BLaER1 (cell line): ENCODE data around the gene ST6GAL1.

ENCODE experiments used
- H3K27ac ChIP-seq: shearing (Covaris generic); formaldehyde crosslinking; 2 replicates; pipeline ENCODE4 v1.8.1; 2022
- H3K27me3 ChIP-seq: shearing (Covaris generic); formaldehyde crosslinking; 2 replicates; pipeline ENCODE4 v1.8.1; 2022
- H3K36me3 ChIP-seq: shearing (Covaris generic); formaldehyde crosslinking; 2 replicates; pipeline ENCODE4 v1.8.1; 2022
- H3K4me1 ChIP-seq: shearing (Covaris generic); formaldehyde crosslinking; 2 replicates; pipeline ENCODE4 v1.8.1; 2022
- H3K4me2 ChIP-seq: shearing (Covaris generic); formaldehyde crosslinking; 2 replicates; pipeline ENCODE4 v1.8.1; 2022
- H3K4me3 ChIP-seq: shearing (Covaris generic); formaldehyde crosslinking; 2 replicates; pipeline ENCODE4 v1.8.1; 2022
- H3K9ac ChIP-seq: shearing (Covaris generic); formaldehyde crosslinking; 2 replicates; pipeline ENCODE4 v1.8.1; 2022
- H3K9me3 ChIP-seq: shearing (Covaris generic); formaldehyde crosslinking; 2 replicates; pipeline ENCODE4 v1.8.1; 2022
- H4K20me1 ChIP-seq: shearing (Covaris generic); formaldehyde crosslinking; 2 replicates; pipeline ENCODE4 v1.8.1; 2022
- Cebpa-rat ChIP-seq: shearing (Covaris generic); IDR thresholded peaks from 2 replicates; pipeline ENCODE4 v1.8.1; 2022

ST6GAL1 gene

DNA sequence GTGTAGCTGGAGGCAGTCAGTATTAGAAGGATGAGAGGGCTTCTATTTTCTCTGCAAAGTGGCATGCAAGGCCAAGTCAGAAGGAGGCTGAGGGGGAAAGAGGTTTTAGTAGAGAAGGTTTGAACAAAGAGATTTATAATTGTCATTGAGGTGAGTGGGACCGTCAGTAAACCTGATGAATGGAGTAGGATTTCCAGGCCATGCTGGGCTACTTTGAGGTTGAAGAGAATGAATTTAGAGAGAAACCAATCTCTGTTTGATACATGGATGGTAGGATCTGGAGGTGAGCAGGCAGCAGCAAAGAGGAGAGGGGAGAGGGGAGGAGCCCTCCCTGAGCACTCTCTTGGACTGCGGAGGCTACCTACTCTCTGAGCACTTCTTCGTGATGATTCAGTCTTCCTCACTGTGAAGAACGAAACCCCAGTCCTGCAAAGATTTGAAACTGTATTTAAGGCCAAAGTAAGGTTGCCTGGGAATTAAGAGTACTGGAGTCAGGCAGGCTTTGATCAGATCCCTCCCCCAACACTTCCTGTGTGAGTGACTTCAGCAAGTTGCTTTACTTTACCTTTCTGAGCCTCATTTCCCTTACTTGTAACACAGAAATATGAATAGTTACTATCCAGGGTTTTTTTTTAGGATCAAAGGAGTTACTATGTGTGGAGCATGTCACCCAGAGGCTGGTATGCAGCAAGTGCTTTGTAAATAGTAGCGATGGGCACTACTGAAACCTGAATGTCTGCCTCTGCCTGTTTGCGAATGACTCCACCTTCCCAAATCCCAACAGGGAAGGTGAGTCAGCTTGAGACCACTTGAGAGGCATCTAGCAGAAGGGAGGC is 133.2 kb downstream of the ST6GAL1 start:
- no peak overlapping the region for H3K4me3 ChIP-seq
- no peak overlapping the region for H3K9ac ChIP-seq
- no peaks in the 10 kb centered on the region for H3K9me3 ChIP-seq
- peaks cover 98% of the 10 kb centered on the region for H3K36me3 ChIP-seq
- no peaks in the 10 kb centered on the region for H3K27me3 ChIP-seq
- peaks cover 28% of the 10 kb centered on the region for H3K4me1 ChIP-seq
- TF ChIP-seq Cebpa-rat = no peak
- H3K4me2 ChIP-seq = no peak overlapping the region
- H3K27ac ChIP-seq = no peak overlapping the region
- peaks cover 47% of the 10 kb centered on the region for H4K20me1 ChIP-seq

DNA sequence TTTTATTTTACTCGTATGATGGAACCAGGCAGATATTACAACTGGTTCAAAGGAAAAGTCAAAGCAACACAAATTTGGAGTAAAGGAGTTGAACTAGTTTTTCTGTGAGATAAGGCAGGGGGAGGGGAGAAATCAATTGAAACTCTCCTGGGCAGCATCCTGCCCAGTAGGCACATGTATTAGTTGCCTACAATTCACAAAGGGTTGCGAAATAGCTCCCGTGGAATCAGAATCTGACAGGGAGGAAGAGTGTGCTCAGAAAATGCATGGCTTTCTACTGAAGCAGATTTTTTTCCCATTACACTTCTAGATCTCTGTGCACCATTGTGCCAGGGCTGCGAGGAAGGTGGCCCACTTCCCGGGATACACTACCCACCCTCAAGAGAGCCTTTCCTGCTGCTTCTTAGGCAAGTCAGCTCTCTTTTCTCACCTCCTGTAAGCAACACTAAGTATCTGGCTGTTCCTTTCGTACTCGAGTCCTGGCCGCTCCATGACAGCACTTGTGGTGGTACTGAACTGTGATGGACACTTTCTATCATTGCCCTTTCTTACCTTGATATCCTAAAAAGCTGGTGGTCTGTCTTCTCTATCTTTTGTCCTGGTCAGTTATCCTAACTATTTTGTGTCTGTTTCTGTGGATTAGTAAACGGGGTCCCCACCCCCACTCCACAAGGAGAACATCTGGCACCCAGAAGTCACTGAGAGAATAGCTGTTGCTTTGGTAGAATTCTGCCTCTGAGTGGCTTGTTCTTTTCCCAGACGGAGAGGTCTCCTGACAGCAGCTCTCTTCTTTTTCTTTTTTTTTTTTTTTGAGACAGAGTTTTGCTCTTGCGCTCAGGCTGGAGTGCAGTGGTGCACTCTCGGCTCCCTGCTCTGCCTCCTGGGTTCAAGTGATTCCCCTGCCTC is 134.1 kb downstream of the ST6GAL1 start:
- peaks cover 98% of the 10 kb centered on the region for H3K36me3 ChIP-seq
- TF ChIP-seq Cebpa-rat = peak; percentile 70
- no peak overlapping the region for H3K27ac ChIP-seq
- no peaks in the 10 kb centered on the region for H3K27me3 ChIP-seq
- peaks cover 45% of the 10 kb centered on the region for H4K20me1 ChIP-seq
- no peak overlapping the region for H3K4me2 ChIP-seq
- no peak overlapping the region for H3K4me3 ChIP-seq
- H3K4me1 ChIP-seq = peaks cover 28% of the 10 kb centered on the region
- no peak overlapping the region for H3K9ac ChIP-seq
- H3K9me3 ChIP-seq = peaks cover 6% of the 10 kb centered on the region; the same call in 1 of the 2 replicates

DNA sequence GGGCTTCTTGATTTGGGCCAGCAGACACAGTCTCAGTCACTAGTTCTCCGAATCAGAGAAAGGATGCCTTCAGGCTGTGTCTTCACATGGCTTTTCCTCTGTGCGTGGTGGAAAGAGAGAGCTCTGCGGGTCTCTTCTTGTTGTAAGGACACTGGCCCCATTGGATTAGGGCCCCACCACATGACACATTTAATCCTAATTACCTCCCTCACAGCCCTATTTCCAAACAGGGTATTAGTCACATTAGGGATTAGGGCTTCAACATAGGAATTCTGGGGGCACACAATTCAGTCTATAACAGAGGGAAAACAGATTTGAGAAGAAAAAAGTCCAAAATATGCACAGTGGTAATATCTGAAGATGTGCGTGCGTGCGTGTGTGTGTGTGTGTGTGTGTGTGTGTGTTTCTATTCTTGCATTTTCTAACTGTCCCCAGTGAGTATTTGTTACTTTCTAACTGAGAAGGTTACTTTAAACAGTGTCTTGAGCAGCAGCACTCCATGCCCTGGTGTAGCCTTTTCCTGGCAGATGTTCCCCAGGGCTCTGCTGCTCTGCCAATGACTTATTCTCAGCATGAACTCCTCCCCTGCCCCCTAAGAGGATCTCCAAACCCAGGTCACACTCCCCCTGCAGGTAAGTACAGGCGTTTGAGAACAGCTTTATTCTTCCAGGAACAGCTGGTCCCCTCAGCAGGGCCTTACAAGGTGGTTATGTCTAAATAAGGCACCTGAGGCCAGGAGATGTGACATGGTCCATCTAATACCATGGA is 136.1 kb downstream of the ST6GAL1 start:
- H3K9ac ChIP-seq = no peak overlapping the region
- no peak overlapping the region for H3K27ac ChIP-seq
- H3K36me3 ChIP-seq = peaks cover 98% of the 10 kb centered on the region
- peak overlapping the region; percentile 14; the same call in 1 of the 2 replicates for H3K4me2 ChIP-seq
- H3K27me3 ChIP-seq = no peaks in the 10 kb centered on the region
- H3K4me1 ChIP-seq = peaks cover 28% of the 10 kb centered on the region
- H4K20me1 ChIP-seq = peaks cover 34% of the 10 kb centered on the region
- no peak for TF ChIP-seq Cebpa-rat
- H3K9me3 ChIP-seq = peaks cover 7% of the 10 kb centered on the region; the same call in 1 of the 2 replicates
- no peak overlapping the region for H3K4me3 ChIP-seq

DNA sequence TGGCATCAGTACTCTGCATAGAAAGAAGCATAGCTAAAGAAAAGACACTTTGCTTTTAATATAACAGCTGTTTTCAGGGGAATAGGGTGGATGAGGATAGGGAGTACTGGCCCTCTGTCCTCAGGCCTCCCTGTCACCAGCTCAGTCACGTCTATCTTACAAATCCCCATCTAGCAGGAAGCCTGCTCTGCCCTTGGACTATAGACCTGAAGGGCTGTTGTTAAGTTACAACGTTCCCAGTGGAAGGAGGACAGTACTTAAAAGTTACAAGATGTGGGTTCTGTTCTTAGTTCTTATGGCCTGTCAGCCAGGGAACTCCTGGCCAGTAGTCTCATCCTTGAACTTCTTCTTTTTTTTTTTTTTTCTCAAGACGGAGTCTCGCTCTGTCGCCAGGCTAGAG is 138.5 kb downstream of the ST6GAL1 start:
- Histone ChIP-seq H3K4me3 (no peak overlapping the region), H3K4me1 (peaks cover 23% of the 10 kb centered on the region), H3K9me3 (peaks cover 7% of the 10 kb centered on the region; the same call in 1 of the 2 replicates), H3K27me3 (no peaks in the 10 kb centered on the region), H3K36me3 (peaks cover 98% of the 10 kb centered on the region), H4K20me1 (peaks cover 42% of the 10 kb centered on the region), H3K4me2 (no peak overlapping the region), H3K27ac (no peak overlapping the region), H3K9ac (no peak overlapping the region)
- TF ChIP-seq Cebpa-rat = no peak

DNA sequence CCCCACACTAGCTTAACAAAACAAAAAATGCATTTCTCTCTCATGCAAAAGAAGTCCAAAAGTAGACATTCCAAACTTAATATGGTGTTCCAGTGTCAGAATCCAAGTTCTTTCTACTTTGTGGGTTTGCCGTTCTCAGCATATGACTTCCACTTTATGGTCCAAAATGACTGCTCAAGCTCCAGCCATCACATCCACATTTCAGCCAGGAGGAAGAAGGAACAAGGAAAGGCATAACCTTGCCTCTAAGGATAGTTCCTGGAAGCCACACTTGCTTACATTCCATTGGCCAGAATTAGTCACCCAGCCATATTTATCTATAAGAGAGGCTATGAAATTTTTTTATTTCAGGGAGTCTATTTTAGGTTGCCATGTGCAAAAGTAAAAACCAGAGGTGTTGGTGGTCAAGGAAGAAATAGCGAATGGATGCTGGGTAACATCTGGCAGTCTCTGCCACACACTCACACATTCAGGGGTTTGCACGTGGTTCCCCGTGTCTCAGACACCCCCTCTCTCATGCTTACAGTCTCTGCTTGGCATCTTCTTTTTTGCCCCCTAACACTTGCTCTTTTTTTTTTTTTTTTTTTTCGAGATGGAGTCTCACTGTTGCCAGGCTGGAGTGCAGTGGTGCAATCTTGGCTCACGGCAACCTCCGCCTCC is 139.7 kb downstream of the ST6GAL1 start:
- H3K36me3 ChIP-seq = peaks cover 98% of the 10 kb centered on the region
- H3K4me3 ChIP-seq = no peak overlapping the region
- no peak for TF ChIP-seq Cebpa-rat
- peaks cover 44% of the 10 kb centered on the region; the same call in 1 of the 2 replicates for H4K20me1 ChIP-seq
- H3K27ac ChIP-seq = no peak overlapping the region
- H3K4me2 ChIP-seq = no peak overlapping the region
- peaks cover 7% of the 10 kb centered on the region; the same call in 1 of the 2 replicates for H3K9me3 ChIP-seq
- H3K4me1 ChIP-seq = peaks cover 14% of the 10 kb centered on the region
- no peaks in the 10 kb centered on the region for H3K27me3 ChIP-seq
- no peak overlapping the region for H3K9ac ChIP-seq

DNA sequence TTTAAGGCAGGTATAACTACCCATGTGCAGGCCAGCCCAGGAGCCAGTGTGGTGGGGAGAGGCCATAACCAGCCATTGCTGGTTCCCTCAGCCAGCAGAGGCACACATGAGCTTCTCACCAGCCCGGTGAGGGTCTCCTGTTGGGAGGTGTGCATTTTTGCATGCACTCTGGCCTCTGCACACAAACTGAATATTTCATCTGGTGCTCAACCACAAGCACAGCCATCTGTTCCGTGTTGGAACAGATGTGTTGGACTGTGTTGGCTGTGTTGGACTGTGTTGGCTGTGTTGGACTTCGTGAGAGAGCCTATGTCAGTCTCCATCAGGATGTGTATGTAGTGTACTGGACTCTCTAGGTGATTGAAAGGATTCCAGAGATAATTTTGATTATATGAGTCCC is 141.8 kb downstream of the ST6GAL1 start:
- Histone ChIP-seq H3K36me3 (peaks cover 98% of the 10 kb centered on the region), H3K4me1 (no peaks in the 10 kb centered on the region), H3K4me2 (no peak overlapping the region), H3K4me3 (no peak overlapping the region), H3K27me3 (no peaks in the 10 kb centered on the region), H3K9me3 (peaks cover 7% of the 10 kb centered on the region; the same call in 1 of the 2 replicates), H3K9ac (no peak overlapping the region), H3K27ac (no peak overlapping the region), H4K20me1 (peaks cover 40% of the 10 kb centered on the region; the same call in 1 of the 2 replicates)
- TF ChIP-seq Cebpa-rat = no peak

DNA sequence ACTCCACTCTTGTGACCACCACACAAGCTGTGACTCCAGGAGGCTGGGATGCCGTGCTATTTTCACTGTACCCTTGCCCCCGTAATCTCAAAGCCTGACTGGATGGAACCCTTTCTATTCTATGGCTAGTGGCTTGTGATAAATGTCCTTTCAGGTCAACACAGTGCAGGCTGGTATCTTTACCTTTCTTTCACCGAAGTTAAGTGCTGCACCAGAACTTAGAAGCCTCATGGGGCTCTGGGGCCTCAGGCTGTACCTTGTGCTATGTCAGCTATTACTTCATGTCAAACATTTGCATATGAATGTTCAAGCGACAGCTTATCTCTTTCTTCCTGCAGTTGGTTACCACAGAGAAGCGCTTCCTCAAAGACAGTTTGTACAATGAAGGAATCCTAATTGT is 142.2 kb downstream of the ST6GAL1 start:
- H3K27ac ChIP-seq = no peak overlapping the region
- no peak overlapping the region for H3K9ac ChIP-seq
- H3K4me1 ChIP-seq = no peaks in the 10 kb centered on the region
- H3K27me3 ChIP-seq = no peaks in the 10 kb centered on the region
- H3K4me3 ChIP-seq = no peak overlapping the region
- peaks cover 98% of the 10 kb centered on the region for H3K36me3 ChIP-seq
- peaks cover 7% of the 10 kb centered on the region; the same call in 1 of the 2 replicates for H3K9me3 ChIP-seq
- peaks cover 44% of the 10 kb centered on the region; the same call in 1 of the 2 replicates for H4K20me1 ChIP-seq
- no peak overlapping the region for H3K4me2 ChIP-seq
- TF ChIP-seq Cebpa-rat = no peak

DNA sequence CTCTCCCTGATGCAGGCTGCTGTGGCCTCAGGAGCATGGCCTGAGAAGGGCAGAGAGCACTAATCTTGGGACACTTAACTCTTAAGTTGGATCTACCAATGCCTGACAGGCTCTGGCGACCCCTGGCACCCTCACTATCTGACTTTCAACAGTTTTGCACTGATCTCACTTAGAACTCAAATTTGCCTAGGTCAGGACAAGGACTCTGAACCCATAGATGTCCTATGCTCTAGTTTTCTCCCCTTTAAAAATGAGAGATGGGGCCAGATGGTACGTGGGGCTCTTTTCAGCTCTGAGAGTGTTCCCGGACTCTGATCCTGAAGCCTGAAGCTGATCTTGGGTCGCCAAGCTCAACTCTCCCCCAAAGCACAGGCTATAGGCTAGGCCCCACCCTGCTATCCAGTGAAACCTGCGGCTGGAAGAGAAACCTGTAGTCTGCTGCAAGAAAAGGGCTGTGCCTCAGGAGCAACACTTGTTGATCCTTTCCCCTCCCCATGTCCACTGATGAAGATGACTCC is 143.3 kb downstream of the ST6GAL1 start:
- no peak overlapping the region for H3K9ac ChIP-seq
- no peak overlapping the region for H3K4me3 ChIP-seq
- TF ChIP-seq Cebpa-rat = no peak
- no peak overlapping the region for H3K4me2 ChIP-seq
- H3K27ac ChIP-seq = no peak overlapping the region
- H3K27me3 ChIP-seq = no peaks in the 10 kb centered on the region
- peaks cover 47% of the 10 kb centered on the region; the same call in 1 of the 2 replicates for H4K20me1 ChIP-seq
- H3K9me3 ChIP-seq = peaks cover 7% of the 10 kb centered on the region; the same call in 1 of the 2 replicates
- no peaks in the 10 kb centered on the region for H3K4me1 ChIP-seq
- H3K36me3 ChIP-seq = peaks cover 98% of the 10 kb centered on the region
